Astrocyte (in vitro differentiated cells and primary cell): ENCODE results near the gene FGD6.

ENCODE experiments used
- CTCF ChIP-seq: IDR thresholded peaks from 2 replicates; pipeline ENCODE4 v1.5.1; 2011; ENCODE audit warnings: low read depth, mild to moderate bottlenecking, inconsistent platforms, low read length, moderate library complexity; ENCODE audit not compliant: insufficient read depth
- EZH2 ChIP-seq: IDR thresholded peaks from 2 replicates; pipeline ENCODE4 v1.6.1; 2012; ENCODE audit warnings: mild to moderate bottlenecking, low read length, inconsistent platforms; ENCODE audit not compliant: insufficient read depth

- TF ChIP-seq CTCF (no peak), EZH2 (no peak)
These were observed 133.8 kb downstream of the FGD6 start for GRCh38 chr12:95083471-95083870.
